NCI-H2196 (cell line): ENCODE results near the gene SLC1A3.
"Not testable (repeated sequence)": the region's sequence is repeated elsewhere in the genome, so short reads cannot be mapped to it uniquely, and the experiment has no call there.

Source experiments
- DNase-seq: peaks from one replicate; lab custom pipeline; 2025; ENCODE audit not compliant: unreplicated experiment; lab: John Stamatoyannopoulos, UW

SLC1A3 gene

GRCh38 chr5:36606428-36607113 lies at the start of gene SLC1A3:
Gene SLC1A3 (plus strand): TSS chr5:36606606. CDS start chr5:36608424, 1,818 bp downstream.
- no peak for DNase-seq

- DNase-seq: no peak
Measured at GRCh38 chr5:36558641-36559040, 47.8 kb upstream of the SLC1A3 start.

GRCh38 chr5:36561601-36562000 lies 44.8 kb upstream of the SLC1A3 start:
- DNase-seq: no peak

- no peak for DNase-seq
Measured at GRCh38 chr5:36569491-36569890, 36.9 kb upstream of the SLC1A3 start.

- DNase-seq: no peak
Measured at GRCh38 chr5:36570301-36571095, 35.9 kb upstream of the SLC1A3 start.

GRCh38 chr5:36571401-36572042 lies 34.9 kb upstream of the SLC1A3 start:
- no peak for DNase-seq

- DNase-seq: no peak
Measured at GRCh38 chr5:36573438-36573837, 33.0 kb upstream of the SLC1A3 start.

- no peak for DNase-seq
Measured at GRCh38 chr5:36575361-36575781, 31.0 kb upstream of the SLC1A3 start.

- no peak for DNase-seq
Measured at GRCh38 chr5:36576721-36577120, 29.7 kb upstream of the SLC1A3 start.

GRCh38 chr5:36579858-36580257 lies 26.5 kb upstream of the SLC1A3 start:
- not testable (repeated sequence) for DNase-seq

GRCh38 chr5:36581070-36581469 lies 25.3 kb upstream of the SLC1A3 start:
- no peak for DNase-seq

GRCh38 chr5:36584009-36584875 lies 22.2 kb upstream of the SLC1A3 start:
- DNase-seq: no peak

GRCh38 chr5:36585701-36586100 lies 20.7 kb upstream of the SLC1A3 start:
- DNase-seq: no peak

- no peak for DNase-seq
Measured at GRCh38 chr5:36587354-36587753, 19.1 kb upstream of the SLC1A3 start.

- not testable (repeated sequence) for DNase-seq
Measured at GRCh38 chr5:36589735-36590134, 16.7 kb upstream of the SLC1A3 start.

GRCh38 chr5:36590513-36591286 lies 15.7 kb upstream of the SLC1A3 start:
- DNase-seq: no peak

- DNase-seq: no peak
Measured at GRCh38 chr5:36593867-36594266, 12.5 kb upstream of the SLC1A3 start.

GRCh38 chr5:36596247-36596646 lies 10.2 kb upstream of the SLC1A3 start:
- DNase-seq: no peak

- no peak for DNase-seq
Measured at GRCh38 chr5:36596756-36597155, 9.7 kb upstream of the SLC1A3 start.

GRCh38 chr5:36598045-36598444 lies 8.4 kb upstream of the SLC1A3 start:
- DNase-seq: no peak
